GM12878 (cell line): ENCODE measurements around the gene DIO3. TPM values are rescaled to one million over a fixed set of nuclear protein-coding genes. Genes with fewer than 3 reads are reported as not detected.

ENCODE experiments used
- BCL3 ChIP-seq: IDR thresholded peaks from 2 replicates; pipeline ENCODE4 v1.6.1; 2011; ENCODE audit warnings: borderline replicate concordance, low read depth, mild to moderate bottlenecking, moderate library complexity, low read length; ENCODE audit not compliant: insufficient read depth, poor library complexity, severe bottlenecking
- EGR1 ChIP-seq, 2 experiments: IDR thresholded peaks; 1 replicate in 1 of 2; 2 replicates in 1 of 2; pipeline ENCODE4 v1.6.1; 2011 to 2012; ENCODE audit warnings: low read depth in 2 of 2, low read length in 2 of 2, borderline replicate concordance in 1 of 2, mild to moderate bottlenecking in 1 of 2, moderate library complexity in 1 of 2
- GABPA ChIP-seq: IDR thresholded peaks from 2 replicates; pipeline ENCODE4 v1.6.1; 2014; ENCODE audit warnings: antibody characterized with exemption, low read depth, mild to moderate bottlenecking, inconsistent platforms
- MEF2A ChIP-seq: IDR thresholded peaks from 2 replicates; pipeline ENCODE4 v1.6.1; 2011; ENCODE audit warnings: low read depth, mild to moderate bottlenecking, low read length, moderate library complexity; ENCODE audit not compliant: insufficient read depth
- MXI1 ChIP-seq: fragments of 150-350 bp; IDR thresholded peaks from 2 replicates; pipeline ENCODE4 v1.6.1; 2011; ENCODE audit warnings: low read depth, mild to moderate bottlenecking, inconsistent platforms, low read length, improper control_type of control experiment
- NFIC ChIP-seq: IDR thresholded peaks from 2 replicates; pipeline ENCODE4 v1.6.1; 2012; ENCODE audit warnings: low read depth, mild to moderate bottlenecking, inconsistent platforms, low read length, moderate library complexity
- PKNOX1 ChIP-seq: fragments of 450-650 bp; IDR thresholded peaks from 2 replicates; pipeline ENCODE4 v1.6.1; 2016; ENCODE audit warnings: mild to moderate bottlenecking
- POU2F2 ChIP-seq: IDR thresholded peaks from 3 replicates; pipeline ENCODE4 v1.6.1; 2011; ENCODE audit warnings: low read depth, mild to moderate bottlenecking, low read length, borderline replicate concordance
- RBBP5 ChIP-seq: fragments of 200-600 bp; sonication (generic); conservative IDR thresholded peaks from 2 replicates; pipeline ENCODE4 v1.6.1; 2016
- TARDBP ChIP-seq: IDR thresholded peaks from 2 replicates; pipeline ENCODE4 v1.6.1; 2016; ENCODE audit warnings: borderline replicate concordance
- TCF3 ChIP-seq: IDR thresholded peaks from 2 replicates; pipeline ENCODE4 v1.6.1; 2012; ENCODE audit warnings: low read depth, mild to moderate bottlenecking, low read length, borderline replicate concordance; ENCODE audit not compliant: insufficient read depth
- ZNF384 ChIP-seq: IDR thresholded peaks from 2 replicates; pipeline ENCODE4 v1.6.1; 2012; ENCODE audit warnings: low read depth, mild to moderate bottlenecking, low read length, improper control_type of control experiment, borderline replicate concordance
- polyA plus RNA-seq, 11 experiments: library from polyadenylated mRNA; depleted of rRNA in 4 of 11; unstranded in 6 of 11; stranded (reverse) in 5 of 11; fragments of >200 nt; fragmentation: Nextera tagmentation in 4 of 11; fragmentation: Illumina TruSeq in 1 of 11; extraction: Ambion mirVana in 4 of 11; extraction: Trizol in 1 of 11; gene quantifications; 1 replicate in 1 of 11; 2 replicates in 10 of 11; pipeline versions ENCODE4 v1.2.1 to v1.2.3, GENCODE V29; 2011 to 2016; ENCODE audit warnings: inconsistent platforms in 2 of 11, missing spikeins in 2 of 11, low read depth in 1 of 11
- total RNA-seq, 4 experiments: library from RNA; depleted of rRNA in 3 of 4; stranded (reverse); fragments of >200 nt in 3 of 4; fragmentation: Illumina TruSeq in 1 of 4; extraction: Trizol in 1 of 4; gene quantifications; 2 replicates each; pipeline versions ENCODE4 v1.2.1 to v1.2.3, GENCODE V29; 2013 to 2021

DIO3 gene
- total and polyA plus RNA-seq, 10 of the 15 experiments (the other 5 are each of a cell fraction or from before 2014, with no cell fraction given), result not detected

DNA sequence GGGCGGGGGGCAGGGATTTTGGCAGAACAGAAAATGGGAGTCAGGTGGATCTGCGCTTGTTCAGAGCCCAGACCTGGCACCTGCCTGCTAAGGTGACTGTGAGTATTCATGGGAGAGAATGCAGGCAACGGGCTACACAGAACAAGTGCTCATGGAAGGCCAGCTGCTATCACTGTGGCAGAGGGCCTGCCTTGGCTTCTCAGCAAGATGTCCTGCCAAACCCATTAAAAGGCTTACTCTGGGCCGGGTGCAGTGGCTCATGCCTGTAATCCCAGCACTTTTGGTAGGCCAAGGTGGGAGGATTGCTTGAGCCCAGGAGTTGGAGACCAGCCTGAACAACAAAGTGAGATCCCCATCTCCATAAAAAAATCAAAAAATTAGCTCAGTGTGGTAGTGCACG is 21.0 kb downstream of the DIO3 start (continued):
- TF ChIP-seq TCF3 (no peak), GABPA (no peak), PKNOX1 (no peak), MXI1 (no peak), BCL3 (no peak), RBBP5 (no peak), POU2F2 (no peak), TARDBP (no peak), MEF2A (no peak), NFIC (no peak), EGR1 (IDR thresholded peaks at IDR 0.05; ENCODE audit: borderline replicate concordance in 1 of 2, low read depth in 2 of 2, low read length in 2 of 2) (no peak), ZNF384 (no peak)
